GM19035 (cell line): ENCODE results near the gene RECQL5.

ENCODE experiments used
- ATAC-seq: cut with Tn5 transposase; IDR thresholded peaks from one replicate; pipeline ENCODE4 v1.9.1; 2021; ENCODE audit not compliant: unreplicated experiment

Gene RECQL5

GRCh38 chr17:75688209-75688825 is 21.4 kb upstream of the RECQL5 start:
- ATAC-seq = no peak

- ATAC-seq = no peak
Measured at GRCh38 chr17:75685499-75685898, 18.5 kb upstream of the RECQL5 start.

- ATAC-seq = no peak
Measured at GRCh38 chr17:75684924-75685323, 18.0 kb upstream of the RECQL5 start.

- no peak for ATAC-seq
Measured at GRCh38 chr17:75684249-75684648, 17.3 kb upstream of the RECQL5 start.

- ATAC-seq = no peak
Measured at GRCh38 chr17:75683583-75683982, 16.6 kb upstream of the RECQL5 start.

GRCh38 chr17:75681289-75681688 is 14.3 kb upstream of the RECQL5 start:
- ATAC-seq = no peak

- ATAC-seq = no peak
Measured at GRCh38 chr17:75680431-75680830, 13.5 kb upstream of the RECQL5 start.

- ATAC-seq = no peak
Measured at GRCh38 chr17:75679706-75680211, 12.8 kb upstream of the RECQL5 start.

GRCh38 chr17:75676461-75676860 is 9.5 kb upstream of the RECQL5 start:
- ATAC-seq = no peak

GRCh38 chr17:75673487-75673886 is 6.5 kb upstream of the RECQL5 start:
- ATAC-seq = no peak

- ATAC-seq = no peak
Measured at GRCh38 chr17:75672011-75672410, 5.1 kb upstream of the RECQL5 start.

GRCh38 chr17:75670868-75671267 is 3.9 kb upstream of the RECQL5 start:
- no peak for ATAC-seq

- ATAC-seq = no peak
Measured at GRCh38 chr17:75668489-75668888, 1.5 kb upstream of the RECQL5 start.

- ATAC-seq = no peak
Measured at GRCh38 chr17:75667825-75668224, 871 bp upstream of the RECQL5 start.

- ATAC-seq = no peak
Measured at GRCh38 chr17:75665981-75666380, 973 bp downstream of the RECQL5 start.

- peak; percentile 35 for ATAC-seq
Measured at GRCh38 chr17:75664099-75664549, 2.8 kb downstream of the RECQL5 start.

- ATAC-seq = no peak
Measured at GRCh38 chr17:75662511-75662910, 4.4 kb downstream of the RECQL5 start.

GRCh38 chr17:75661531-75661930 is 5.4 kb downstream of the RECQL5 start:
- no peak for ATAC-seq

- no peak for ATAC-seq
Measured at GRCh38 chr17:75658237-75658636, 8.7 kb downstream of the RECQL5 start.

- no peak for ATAC-seq
Measured at GRCh38 chr17:75654176-75654575, 12.8 kb downstream of the RECQL5 start.

GRCh38 chr17:75652934-75653549 is 13.9 kb downstream of the RECQL5 start:
- ATAC-seq = no peak

- ATAC-seq = no peak
Measured at GRCh38 chr17:75652341-75652740, 14.6 kb downstream of the RECQL5 start.

GRCh38 chr17:75650874-75651273 is 16.1 kb downstream of the RECQL5 start:
- ATAC-seq = no peak
